ENCODE data around the gene GPHN. TPM values are rescaled to one million over a fixed set of nuclear protein-coding genes. Genes with fewer than 3 reads are reported as not detected.
"Not testable (repeated sequence)": the region's sequence is repeated elsewhere in the genome, so short reads cannot be mapped to it uniquely, and the experiment has no call there.

Gene GPHN
- total RNA-seq, 1 donor from 2014 or later = 41.8 TPM

DNA sequence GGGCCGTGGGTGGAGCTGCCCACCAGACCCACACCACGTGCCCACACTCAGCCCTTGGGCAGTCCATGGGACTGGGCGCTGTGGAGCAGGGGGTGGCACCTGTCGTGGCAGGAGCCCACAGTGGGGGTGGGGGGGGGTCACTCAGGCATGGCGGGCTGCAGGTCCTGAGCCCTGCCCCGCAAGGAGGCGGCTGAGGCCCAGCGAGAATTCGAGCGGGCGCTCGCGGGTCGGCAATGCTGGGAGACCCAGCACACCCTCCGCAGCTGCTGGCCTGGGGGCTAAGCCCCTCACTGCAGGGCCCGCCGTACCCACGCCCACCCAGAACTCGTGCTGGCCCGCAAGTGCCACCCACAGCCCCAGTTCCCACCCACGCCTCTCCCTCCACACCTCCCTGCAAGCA lies 548.7 kb downstream of the GPHN start:
- no peak for DNase-seq (ENCODE audit: low spot score)

DNA sequence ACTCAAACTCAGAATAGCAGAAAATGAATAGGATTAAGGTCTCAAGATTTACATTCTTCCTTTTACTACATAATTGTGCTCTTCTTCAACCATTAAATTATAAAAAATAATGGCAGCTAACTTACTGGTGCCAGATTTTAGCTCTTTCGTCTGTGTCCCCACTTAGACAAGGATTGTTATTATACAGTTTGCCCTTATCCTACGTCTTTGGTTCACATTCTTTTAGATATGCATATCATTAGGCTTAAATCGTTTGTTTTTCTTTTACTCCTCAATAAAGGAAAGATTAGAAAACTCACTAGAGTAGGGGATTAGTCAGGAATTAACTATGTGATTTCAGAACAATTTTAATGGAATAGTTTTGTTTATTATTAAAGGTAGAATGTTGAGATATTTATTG lies 551.6 kb downstream of the GPHN start:
- DNase-seq (ENCODE audit: low spot score) = no peak

DNA sequence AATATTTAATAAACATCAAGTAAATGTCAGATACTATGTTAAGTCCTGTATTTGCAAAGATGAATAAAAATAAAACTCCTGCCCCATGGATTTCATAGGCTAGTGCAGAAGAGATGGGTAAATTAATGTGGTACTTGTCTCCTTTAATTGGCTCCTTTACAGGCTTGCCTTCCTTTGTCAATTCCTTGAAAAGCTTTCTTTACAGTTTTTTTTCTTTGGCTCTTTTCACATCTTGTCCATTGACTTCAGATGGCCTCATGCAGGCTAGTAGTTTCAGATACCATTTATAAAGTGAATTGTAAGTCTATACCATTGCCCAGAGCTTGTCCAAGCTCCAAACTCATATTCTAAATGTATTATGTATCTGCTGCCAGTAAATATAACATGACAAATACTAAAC lies 552.6 kb downstream of the GPHN start:
- no peak for DNase-seq (ENCODE audit: low spot score)

DNA sequence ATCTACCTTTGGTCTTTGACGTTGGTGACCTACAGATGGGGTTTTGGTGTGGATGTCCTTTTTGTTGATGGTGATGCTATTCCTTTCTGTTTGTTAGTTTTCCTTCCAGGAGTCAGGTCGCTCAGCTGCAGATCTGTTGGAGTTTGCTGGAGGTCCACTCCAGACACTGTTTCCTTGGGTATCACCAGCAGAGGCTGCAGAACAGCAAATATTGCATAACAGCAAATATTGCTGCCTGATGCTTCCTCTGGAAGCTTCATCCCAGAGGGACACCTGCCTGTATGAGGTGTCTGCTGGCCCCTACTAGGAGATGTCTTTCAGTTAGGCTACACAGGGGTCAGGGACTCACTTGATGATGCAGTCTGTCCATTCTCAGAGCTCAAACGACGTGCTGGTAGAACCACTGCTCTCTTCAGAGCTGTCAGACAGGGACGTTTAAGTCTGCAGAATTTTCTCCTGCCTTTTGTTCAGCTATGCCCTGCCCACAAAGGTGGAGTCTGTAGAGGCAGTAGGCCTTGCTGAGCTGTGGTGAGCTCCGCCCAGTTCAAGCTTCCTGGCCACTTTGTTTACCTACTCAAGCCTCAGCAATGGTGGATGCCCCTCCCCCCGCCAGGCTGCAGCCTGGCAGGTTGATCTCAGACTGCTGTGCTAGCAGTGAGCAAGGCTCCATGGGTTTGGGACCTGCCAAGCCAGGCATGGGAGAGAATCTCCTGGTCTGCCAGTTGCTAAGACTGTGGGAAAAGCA lies 559.3 kb downstream of the GPHN start:
- not testable (repeated sequence) for DNase-seq (ENCODE audit: low spot score)

DNA sequence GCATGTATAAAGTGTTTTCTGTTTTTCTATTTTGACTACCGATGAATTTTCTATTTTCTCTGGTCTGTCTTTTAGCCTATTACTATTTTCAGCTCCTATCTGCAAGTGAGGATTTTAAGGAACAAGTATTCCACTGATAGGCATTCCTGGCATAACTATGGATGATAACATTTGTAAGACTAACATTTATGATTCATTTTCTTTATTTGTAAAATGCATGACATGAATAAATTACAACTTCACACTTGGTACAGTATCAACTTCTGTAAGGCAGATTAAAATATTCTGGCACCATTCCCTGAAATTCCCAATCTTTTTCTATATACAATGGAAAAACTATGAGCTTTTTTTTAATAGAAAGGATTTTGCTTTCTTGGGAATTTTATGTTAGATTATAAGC lies 560.3 kb downstream of the GPHN start:
- no peak for DNase-seq (ENCODE audit: low spot score)

DNA sequence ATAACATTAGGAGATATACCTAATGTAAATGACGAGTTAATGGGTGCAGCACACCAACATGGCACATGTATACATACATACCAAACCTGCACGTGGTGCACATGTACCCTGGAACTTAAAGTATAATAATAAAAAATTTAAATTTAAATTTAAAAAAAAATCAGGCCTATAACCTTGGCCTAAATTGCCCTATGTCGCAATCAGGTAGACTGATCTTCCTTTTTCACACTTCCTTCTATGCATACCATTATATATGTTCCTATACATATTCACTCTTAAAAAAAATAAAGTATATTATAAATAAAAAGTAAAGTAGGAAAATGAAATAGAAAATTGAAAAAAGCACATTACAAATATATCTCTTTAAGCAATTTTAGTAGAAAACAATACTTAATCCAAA lies 563.6 kb downstream of the GPHN start:
- DNase-seq (ENCODE audit: low spot score) = no peak

DNA sequence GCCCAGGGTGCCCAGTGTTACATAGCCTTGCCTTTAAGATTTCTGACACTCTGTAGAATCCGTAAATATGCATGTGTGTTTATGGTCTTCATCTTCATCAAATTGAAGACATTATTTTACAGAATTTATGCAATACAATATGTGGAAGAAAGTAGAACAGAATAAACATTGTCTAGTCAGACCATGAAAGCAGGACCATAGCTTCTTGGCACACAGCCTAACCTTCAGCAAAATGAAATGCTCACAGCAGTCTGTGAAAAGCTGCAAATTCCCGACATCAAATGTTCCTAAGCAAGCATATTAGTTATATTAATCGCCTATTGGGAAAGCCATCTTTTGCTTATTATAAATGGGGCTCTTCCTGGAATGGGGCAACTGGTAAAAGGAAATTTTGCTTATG lies 570.0 kb downstream of the GPHN start:
- DNase-seq (ENCODE audit: low spot score) = no peak

DNA sequence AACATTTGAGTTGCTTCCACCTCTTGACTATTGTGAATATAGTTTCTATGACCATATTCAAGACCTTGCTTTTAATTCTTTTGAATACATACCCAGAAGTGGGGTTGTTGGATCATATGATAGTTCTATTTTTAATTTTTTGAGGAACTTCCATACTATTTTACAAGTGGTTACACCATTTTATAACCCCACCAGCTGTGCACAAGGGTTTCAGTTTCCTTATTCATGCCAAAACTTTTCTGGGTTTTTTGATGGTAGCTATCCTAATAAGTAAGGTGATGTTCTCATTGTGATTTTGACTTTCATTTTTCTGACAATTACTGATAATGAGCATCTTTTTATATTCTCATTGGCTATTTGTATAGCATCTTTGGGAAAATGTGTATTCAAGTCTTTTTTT lies 571.9 kb downstream of the GPHN start:
- no peak for DNase-seq (ENCODE audit: low spot score)

DNA sequence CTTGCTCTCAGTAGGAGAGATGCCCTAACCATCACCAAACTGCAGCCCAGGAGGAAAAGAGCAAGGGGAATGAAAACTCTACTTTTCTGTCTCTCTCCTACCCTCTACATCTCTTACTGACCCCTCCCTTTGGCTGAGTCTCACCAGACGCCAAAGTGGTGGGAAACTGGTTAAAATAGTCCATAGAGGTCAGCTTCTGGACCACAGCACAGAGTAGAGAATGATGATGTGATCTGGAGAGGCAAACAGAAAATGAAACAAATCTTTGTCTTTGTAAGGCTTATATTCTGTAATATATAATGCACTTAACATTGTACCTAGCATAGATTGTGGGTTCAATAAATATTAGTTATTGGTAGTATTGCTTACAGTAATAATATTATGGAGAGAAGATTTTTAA lies 600.3 kb downstream of the GPHN start:
- no peak for DNase-seq (ENCODE audit: low spot score)

DNA sequence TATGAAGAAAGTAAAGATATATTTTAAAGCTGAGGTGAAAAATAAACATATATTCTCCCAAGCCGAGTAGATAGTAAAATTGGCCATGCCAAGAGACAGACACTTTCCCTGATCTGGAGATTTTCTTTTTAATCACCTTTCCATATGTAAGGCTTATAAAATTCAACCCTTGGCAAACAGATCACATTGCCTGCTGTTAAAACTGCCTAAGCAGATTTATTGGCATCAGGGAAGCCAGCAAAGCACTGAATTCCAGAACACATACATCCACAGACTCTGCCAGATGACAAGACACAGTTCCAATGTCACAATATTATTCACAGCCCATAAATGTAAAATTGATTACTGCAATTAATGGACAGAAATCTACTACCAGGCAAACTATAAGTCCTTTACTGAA lies 603.1 kb downstream of the GPHN start:
- no peak for DNase-seq (ENCODE audit: low spot score)

DNA sequence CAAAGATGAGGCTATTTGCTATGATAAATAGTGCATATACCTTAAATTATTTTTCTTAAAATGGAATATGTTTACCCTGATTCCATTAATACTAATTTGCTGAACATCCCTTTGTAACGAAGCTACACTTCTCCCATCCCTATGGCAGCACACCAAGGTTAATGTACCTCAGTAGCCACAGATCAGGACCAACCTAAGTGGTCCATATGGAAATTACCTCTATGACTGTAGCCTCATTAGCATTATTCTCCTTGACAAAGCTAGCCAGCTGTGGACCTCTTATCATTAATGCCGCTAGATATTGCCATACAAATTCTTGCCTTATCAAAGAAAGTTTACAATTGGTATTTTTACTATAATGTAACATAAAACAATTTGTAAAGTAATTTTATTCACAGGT lies 604.4 kb downstream of the GPHN start:
- no peak for DNase-seq (ENCODE audit: low spot score)

DNA sequence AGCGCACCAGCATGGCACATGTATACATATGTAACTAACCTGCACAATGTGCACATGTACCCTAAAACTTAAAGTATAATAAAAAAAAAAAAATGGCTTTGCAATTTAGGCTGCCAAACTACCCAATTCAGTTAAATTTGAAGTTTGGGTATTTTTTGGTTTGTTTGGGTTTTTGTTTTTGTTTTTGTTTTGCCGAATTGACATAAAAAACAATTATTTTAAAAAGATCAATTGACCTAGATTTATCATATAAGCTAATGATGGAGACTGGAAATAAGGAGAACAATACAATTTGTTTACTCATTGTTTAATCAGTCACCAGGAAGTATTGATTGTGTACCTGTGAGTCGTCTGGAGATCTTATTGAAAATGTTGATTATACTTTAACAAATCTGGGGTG lies 619.2 kb downstream of the GPHN start:
- no peak for DNase-seq (ENCODE audit: low spot score)

DNA sequence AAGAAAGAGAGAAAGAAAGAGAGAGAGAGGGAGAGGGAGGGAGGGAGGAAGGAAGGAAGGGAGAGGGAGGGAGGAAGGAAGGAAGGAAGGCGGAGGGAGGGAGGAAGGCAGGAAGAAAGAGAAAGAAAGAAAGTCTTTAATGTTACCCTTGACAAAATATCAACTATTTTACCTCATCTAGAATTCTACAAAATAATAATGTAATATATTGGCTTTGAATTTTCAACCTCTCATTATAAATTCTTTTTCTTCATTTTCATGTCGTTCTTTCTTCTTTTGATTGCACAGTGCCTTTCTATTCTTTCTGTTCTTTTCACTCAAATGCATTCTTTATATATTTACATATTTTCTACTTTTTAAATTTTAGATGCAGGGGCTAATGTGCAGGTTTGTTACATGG lies 621.8 kb downstream of the GPHN start:
- no peak for DNase-seq (ENCODE audit: low spot score)

DNA sequence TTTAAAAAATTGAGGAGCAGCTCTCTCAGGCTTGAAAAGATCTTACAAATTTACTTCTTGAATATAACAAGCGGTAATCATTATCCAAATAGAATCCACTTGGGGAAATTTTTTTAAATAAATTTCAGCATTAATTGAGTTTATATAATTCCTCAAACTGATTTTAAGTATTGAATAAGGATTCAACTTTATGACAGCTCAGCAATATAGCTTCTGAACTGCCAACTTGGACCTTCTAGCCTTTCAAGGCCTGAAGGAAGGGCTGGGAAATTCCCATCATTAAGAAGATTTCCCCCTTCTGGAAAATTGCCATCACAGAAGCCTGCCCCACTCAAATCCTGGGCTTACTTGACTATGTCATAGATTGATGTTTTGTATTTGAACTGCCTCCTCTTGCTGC lies 623.7 kb downstream of the GPHN start:
- DNase-seq (ENCODE audit: low spot score) = no peak

DNA sequence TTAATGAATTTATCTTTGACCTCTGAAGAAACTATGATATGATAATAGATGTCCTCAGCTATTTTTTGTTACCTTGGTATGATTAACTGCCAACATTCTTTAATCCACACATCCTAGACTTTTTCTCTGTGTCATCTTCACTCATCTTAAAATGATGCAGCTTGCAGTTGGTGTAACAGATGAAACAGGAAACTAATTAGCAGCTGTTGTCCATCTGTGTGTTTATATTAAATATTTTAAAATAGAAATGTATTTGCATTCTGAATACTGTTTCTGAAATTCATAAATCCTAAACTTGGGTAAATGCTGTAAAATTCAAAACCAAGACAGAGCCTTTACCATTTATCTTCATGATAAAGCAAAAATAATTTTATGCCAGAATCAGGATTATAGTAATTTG lies 625.2 kb downstream of the GPHN start:
- no peak for DNase-seq (ENCODE audit: low spot score)

DNA sequence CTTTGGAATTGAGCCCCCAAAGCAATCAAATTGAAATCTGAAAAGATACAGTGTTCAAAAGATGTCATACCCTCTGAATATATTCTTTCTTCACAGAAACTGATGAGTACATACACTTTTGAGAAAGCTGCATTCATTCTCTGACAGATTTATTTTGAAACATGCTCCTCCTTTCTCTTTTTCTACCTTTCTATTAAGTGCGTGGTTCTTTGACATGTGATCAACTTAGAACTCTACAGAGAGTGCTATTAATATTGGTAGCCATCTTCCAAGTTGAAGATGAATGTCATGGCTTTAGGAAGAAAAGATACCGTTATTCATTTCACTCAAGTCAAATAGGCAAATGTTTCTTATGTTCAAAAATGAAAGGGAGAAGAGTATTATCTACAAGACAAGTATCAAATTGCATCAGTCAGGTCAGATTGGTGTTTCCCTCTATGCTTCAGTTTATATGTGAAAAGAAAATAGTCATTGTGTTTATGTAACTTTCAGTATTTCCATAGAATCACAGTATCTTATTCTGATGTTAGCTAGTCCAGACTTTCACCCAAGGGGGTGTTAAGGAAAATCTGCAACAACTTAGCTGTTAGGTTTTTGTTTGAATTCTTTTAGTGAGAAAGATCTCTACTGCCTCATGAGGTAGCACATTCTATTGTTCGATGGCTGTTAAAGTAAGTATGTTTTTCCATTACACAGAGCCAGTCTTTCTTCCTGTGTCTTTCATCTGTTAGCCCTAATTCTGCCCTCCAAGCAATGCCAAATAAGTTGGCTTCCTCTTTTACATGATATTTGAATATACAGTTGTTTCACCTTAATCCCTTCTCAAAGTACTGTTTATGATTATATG lies 625.9 kb downstream of the GPHN start:
- DNase-seq (ENCODE audit: low spot score) = no peak

DNA sequence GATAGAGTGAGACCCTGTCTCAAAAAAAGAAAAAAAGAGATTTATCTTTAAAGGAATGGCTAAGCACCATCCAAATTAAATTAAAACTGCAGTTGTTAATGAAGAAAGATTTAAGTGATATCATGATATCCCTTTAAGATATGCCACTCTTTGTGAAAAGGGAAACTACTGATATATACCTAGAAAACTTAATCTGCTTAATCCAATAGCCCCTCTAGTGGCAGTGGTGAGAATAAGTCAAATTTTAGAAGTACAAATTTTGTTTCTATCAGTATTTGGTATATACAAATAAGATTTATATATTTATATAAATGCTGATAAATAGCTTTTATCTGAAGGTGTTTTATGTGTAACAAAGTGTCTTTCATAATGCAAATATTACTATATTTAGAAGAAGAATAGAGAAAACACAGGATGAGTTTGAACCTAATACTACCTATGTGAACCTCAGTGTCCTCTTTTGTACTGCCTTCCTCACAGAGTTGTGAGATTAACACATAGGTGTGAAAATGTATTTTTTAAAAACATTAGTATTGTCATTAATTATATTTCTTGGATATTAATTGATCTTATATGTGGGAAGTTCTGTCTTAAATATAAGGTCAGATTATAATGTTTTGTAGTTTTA lies 629.9 kb downstream of the GPHN start:
- DNase-seq (ENCODE audit: low spot score) = no peak

DNA sequence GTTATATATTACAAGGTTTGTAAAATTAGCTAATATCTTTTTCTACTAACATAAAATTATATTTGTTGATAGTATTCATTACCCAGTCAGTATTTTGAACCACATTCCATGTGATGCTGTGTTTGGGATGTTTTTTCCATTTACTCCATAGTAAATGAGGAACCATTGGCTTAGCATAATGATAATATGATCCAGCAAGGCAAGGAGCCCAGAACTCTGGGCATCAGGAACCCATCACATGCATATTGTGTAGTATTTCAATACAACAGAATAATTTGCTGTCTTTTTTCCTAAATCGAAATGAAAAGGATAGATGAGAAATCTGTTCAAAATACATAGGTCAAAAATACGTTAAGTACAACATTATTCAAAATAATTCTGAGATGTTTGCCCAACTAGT lies 632.6 kb downstream of the GPHN start:
- DNase-seq (ENCODE audit: low spot score) = no peak

DNA sequence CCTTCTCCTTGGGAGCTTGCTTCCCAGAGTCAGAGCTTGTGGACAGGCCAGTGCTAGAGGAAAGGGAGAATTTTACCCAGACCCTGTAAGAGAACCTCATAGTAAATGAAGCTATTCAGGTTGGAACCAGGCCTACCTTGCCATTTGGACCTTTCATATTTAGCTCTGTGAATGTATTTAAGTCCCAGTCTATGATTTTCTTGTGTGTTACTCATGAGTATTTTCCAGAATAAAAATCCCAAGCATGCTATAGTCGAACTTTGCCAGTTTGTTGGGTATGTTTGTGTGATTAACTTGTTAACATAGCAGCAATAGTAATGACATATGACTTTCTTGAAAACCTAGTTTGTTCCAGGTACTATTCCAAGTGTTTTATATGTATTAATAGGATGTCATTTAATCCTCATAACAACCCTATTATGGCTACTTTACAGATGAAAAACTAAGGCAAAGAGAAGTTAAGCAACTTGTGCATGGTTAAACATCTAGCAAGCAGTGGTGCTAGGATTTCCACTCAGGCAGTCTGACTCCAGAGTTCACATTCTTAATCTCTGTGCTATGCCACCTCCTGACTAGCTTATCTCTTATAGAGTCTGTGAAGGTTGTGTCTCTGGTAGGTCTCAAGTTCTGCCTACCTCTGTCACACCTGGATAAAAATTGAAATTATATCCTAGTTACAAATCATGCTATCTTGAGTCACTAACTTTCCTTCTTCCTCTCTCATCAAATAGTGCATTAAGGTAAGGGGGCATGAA lies 633.4 kb downstream of the GPHN start:
- DNase-seq (ENCODE audit: low spot score) = no peak

DNA sequence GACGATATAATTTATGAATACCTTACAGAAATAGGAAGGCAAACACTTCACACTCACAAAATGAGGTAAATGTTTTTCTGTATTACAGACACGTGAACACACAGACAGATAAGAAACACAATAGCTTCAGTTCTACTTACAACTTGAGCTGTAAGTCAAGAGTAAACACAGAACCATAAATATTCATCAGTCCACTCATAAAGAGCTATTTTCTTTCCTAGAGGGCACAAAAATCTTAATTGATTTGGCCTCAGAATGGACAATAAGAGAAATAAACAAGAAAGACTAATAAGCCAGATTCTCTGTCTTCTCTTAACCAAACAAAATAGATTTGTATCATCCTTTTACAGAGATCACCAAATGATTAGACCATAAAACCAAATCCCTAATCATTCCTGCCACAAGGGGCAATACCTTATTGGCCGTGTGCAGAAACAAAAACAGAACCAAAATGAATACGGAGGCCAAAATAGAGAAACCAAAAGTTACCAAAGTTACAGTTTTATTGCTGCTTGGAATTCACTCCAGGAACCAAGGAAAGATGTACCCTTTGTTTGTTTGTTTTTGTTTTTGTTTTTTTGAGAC lies 643.2 kb downstream of the GPHN start:
- DNase-seq (ENCODE audit: low spot score) = no peak

DNA sequence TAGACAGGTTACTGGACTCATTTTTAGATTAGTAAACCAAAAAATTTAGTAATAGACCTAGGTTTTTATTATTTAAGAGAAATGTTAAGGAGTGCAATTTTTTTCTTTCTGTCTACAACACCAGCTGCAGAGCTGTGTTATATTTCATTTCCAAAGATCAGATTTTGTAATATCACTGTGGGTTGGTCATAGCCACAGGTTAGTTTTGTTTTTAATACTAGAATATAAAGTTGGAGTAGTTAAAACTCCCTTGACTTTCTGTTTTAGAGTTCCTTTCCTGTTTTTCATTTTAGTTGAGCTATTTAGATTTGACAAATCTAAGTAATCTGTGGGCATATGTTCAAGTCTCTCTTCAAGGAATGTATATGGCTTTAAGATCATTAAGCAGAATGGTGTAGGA lies 650.6 kb downstream of the GPHN start:
- DNase-seq (ENCODE audit: low spot score) = no peak

DNA sequence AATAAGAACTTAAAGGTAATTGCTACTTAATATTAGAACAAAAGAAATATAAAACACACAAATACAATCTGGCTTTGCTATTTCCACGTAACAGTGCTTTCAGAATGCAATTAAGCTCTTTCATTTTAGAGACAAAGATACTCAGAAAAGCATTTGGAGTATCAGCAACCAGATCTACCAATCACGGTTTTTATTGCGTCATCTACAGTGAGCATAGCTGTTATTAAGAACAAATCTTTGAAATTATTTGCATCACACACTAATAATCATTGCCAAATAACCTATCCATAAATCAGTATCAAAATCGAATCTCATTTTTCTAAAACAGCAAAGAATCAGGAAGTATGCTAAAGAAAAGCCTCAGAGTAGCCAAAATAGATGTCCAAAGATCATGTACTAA lies 654.4 kb downstream of the GPHN start:
- DNase-seq (ENCODE audit: low spot score) = no peak

All from mucosa of gallbladder (tissue), 1 donor.